ENCODE measurements around the gene TP53I11.

TP53I11 gene

DNA sequence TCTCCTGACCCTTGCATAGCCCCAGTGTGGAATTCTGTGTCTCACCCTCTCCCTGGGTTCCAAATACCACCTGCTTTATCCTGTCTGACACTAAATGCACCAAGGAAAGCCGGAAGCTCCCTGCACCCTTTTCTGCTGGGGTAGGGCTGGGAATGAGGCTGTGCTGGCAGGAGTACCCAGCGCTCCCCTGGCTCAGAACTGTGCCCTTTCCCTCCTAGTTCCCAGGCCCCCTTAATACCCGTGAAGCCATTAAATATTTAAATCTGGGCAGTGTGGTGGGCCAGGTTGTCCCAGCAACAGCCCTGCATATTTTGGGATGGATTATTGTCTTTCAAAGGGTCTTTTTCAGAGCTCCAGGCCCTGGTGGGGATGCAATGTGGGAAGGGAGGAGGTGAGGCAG is 63.0 kb downstream of the TP53I11 start:
- no peak for DNase-seq (ENCODE audit: low read depth in 1 of 2, low spot score in 1 of 2)

- no peak for DNase-seq (ENCODE audit: low read depth in 1 of 2, low spot score in 1 of 2)
Measured at GRCh38 chr11:44886790-44887140, 63.9 kb downstream of the TP53I11 start.

DNA sequence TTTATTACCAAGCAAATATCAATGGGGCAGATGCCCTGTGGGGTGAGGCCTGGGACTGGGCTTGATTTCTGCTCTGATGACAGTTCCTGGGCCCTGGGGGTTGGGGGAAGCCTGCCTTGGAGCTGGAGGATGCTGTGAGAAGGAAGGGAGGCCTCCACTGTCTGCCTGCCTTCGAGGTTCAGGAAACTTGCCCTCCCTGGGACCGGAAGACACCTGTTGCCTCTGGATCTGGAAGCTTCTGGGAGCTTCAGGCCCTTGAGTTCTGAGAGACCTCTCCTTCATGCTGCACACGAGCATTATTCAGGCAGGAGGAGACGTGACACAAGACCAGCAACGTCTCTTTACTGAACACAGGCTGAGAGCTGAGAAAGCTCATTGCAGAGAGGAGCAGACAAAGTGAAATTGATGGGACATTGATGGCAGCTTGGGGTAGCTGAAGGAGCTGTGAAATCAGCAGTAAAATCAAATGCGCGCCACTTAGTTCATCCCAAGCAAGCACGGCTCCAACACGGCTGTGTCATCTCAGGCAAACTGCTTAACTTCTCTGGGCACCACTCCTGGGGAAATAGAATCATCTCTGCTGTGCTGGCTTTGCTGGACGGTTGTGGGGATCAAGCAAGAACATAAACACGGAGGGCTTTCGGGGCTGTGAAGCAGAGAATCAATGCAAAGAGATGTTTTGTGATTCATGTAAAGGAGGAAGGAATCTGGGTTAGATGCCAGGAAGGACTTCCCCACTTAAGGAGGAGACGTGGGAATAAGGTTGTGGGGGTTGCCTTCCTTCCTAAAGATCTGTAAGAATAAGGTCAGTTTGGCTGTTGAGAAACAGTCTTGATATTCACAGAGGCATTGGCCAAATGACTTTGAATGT is 64.5 kb downstream of the TP53I11 start:
- no peak for DNase-seq (ENCODE audit: low read depth in 1 of 2, low spot score in 1 of 2)

- DNase-seq (ENCODE audit: low read depth in 1 of 2, low spot score in 1 of 2), result no peak
Measured at GRCh38 chr11:44885065-44885810, 65.4 kb downstream of the TP53I11 start.

GRCh38 chr11:44884056-44884455 is 66.6 kb downstream of the TP53I11 start:
- DNase-seq (ENCODE audit: low read depth in 1 of 2, low spot score in 1 of 2), result no peak

GRCh38 chr11:44883277-44883676 is 67.4 kb downstream of the TP53I11 start:
- DNase-seq (ENCODE audit: low read depth in 1 of 2, low spot score in 1 of 2), result no peak
